SK-N-MC (cell line): ENCODE results near the gene PRPF4.

Source experiments
- DNase-seq: peaks from one replicate; pipeline ENCODE4 v3.0.0-alpha.2; 2011; ENCODE audit warnings: low read depth, low spot score
- H3K27ac ChIP-seq: fragments of 200-600 bp; sonication (generic); 2 replicates; pipeline ENCODE4 v1.5.1; 2016; ENCODE audit warnings: mixed run types
- H3K36me3 ChIP-seq: fragments of 200-600 bp; sonication (generic); 2 replicates; pipeline ENCODE4 v1.6.1; 2017; ENCODE audit warnings: antibody characterized with exemption, low read length, mixed read lengths; ENCODE audit not compliant: insufficient read depth
- H3K4me3 ChIP-seq: fragments of 200-600 bp; sonication (generic); 2 replicates; pipeline ENCODE4 v1.5.1; 2016
- H3K9ac ChIP-seq: fragments of 200-600 bp; sonication (generic); 2 replicates; pipeline ENCODE4 v1.8.0; 2017; ENCODE audit warnings: mixed run types, mixed read lengths; ENCODE audit not compliant: insufficient read length
- H3K9me3 ChIP-seq: fragments of 200-600 bp; sonication (generic); 2 replicates; pipeline ENCODE4 v1.6.1; 2017; ENCODE audit warnings: low read depth, mild to moderate bottlenecking, antibody characterized with exemption, low read length, moderate library complexity, mixed read lengths
- EZH2 ChIP-seq: fragments of 200-600 bp; sonication (generic); IDR thresholded peaks from one replicate; pipeline ENCODE4 v1.6.1; 2017; ENCODE audit warnings: antibody characterized with exemption
- FOXP2 ChIP-seq: optimal IDR thresholded peaks from 2 replicates; pipeline ENCODE3; 2011; ENCODE audit warnings: mild to moderate bottlenecking, moderate library complexity; ENCODE audit not compliant: insufficient read depth; ENCODE audit errors: extremely low read length, control extremely low read depth
- POLR2AphosphoS5 ChIP-seq: IDR thresholded peaks from 2 replicates; pipeline ENCODE4 v1.6.1; 2012; ENCODE audit warnings: mild to moderate bottlenecking, low read depth, low read length, borderline replicate concordance

The PRPF4 gene

GRCh38 chr9:113315231-113315630, 39.8 kb downstream of the PRPF4 start:
- no peaks in the 10 kb centered on the region for H3K9me3 ChIP-seq
- H3K9ac ChIP-seq, result no peak overlapping the region
- H3K27ac ChIP-seq, result no peak overlapping the region
- H3K36me3 ChIP-seq, result no peaks in the 10 kb centered on the region
- no peak overlapping the region for H3K4me3 ChIP-seq
- no peak for DNase-seq
- no peak for TF ChIP-seq FOXP2
- no peak for TF ChIP-seq EZH2

- DNase-seq, result no peak
- no peak overlapping the region for H3K4me3 ChIP-seq
- TF ChIP-seq POLR2AphosphoS5 (no peak), FOXP2 (no peak), EZH2 (no peak)
- H3K27ac ChIP-seq, result no peak overlapping the region
- H3K9ac ChIP-seq, result no peak overlapping the region
- H3K36me3 ChIP-seq, result no peaks in the 10 kb centered on the region
- H3K9me3 ChIP-seq, result no peaks in the 10 kb centered on the region
Measured at GRCh38 chr9:113316030-113316429, 40.6 kb downstream of the PRPF4 start.

GRCh38 chr9:113317777-113318176, 42.3 kb downstream of the PRPF4 start:
- no peaks in the 10 kb centered on the region for H3K36me3 ChIP-seq

GRCh38 chr9:113319054-113319453, 43.6 kb downstream of the PRPF4 start:
- H3K9me3 ChIP-seq, result no peaks in the 10 kb centered on the region
- H3K4me3 ChIP-seq, result no peak overlapping the region
- no peaks in the 10 kb centered on the region for H3K36me3 ChIP-seq
- TF ChIP-seq POLR2AphosphoS5 (no peak), EZH2 (no peak), FOXP2 (no peak)
- DNase-seq, result no peak
- no peak overlapping the region for H3K27ac ChIP-seq
- no peak overlapping the region for H3K9ac ChIP-seq

More at GRCh38 chr9:113317777-113318176, 42.3 kb downstream of the PRPF4 start:
- TF ChIP-seq FOXP2 (no peak), EZH2 (no peak), POLR2AphosphoS5 (no peak)
- H3K4me3 ChIP-seq, result no peak overlapping the region
- no peaks in the 10 kb centered on the region for H3K9me3 ChIP-seq
- H3K9ac ChIP-seq, result no peak overlapping the region
- H3K27ac ChIP-seq, result no peak overlapping the region
- no peak for DNase-seq

GRCh38 chr9:113320051-113320450, 44.6 kb downstream of the PRPF4 start:
- no peak overlapping the region for H3K9ac ChIP-seq
- H3K9me3 ChIP-seq, result no peaks in the 10 kb centered on the region
- H3K4me3 ChIP-seq, result no peak overlapping the region
- H3K36me3 ChIP-seq, result no peaks in the 10 kb centered on the region
- no peak for DNase-seq
- no peak overlapping the region for H3K27ac ChIP-seq
- TF ChIP-seq POLR2AphosphoS5 (no peak), FOXP2 (no peak), EZH2 (no peak)

- no peak overlapping the region for H3K27ac ChIP-seq
- H3K9me3 ChIP-seq, result no peaks in the 10 kb centered on the region
- no peaks in the 10 kb centered on the region for H3K36me3 ChIP-seq
- no peak overlapping the region for H3K4me3 ChIP-seq
- DNase-seq, result no peak
- no peak for TF ChIP-seq FOXP2
- no peak for TF ChIP-seq POLR2AphosphoS5
- TF ChIP-seq EZH2, result no peak
- no peak overlapping the region for H3K9ac ChIP-seq
Measured at GRCh38 chr9:113322671-113323070, 47.2 kb downstream of the PRPF4 start.

- Histone ChIP-seq H3K9me3 (no peaks in the 10 kb centered on the region), H3K27ac (no peak overlapping the region), H3K9ac (no peak overlapping the region), H3K4me3 (no peak overlapping the region), H3K36me3 (no peaks in the 10 kb centered on the region)
- DNase-seq, result no peak
- TF ChIP-seq POLR2AphosphoS5 (no peak), FOXP2 (no peak), EZH2 (no peak)
Measured at GRCh38 chr9:113326230-113326629, 50.8 kb downstream of the PRPF4 start.

GRCh38 chr9:113328045-113328782, 52.8 kb downstream of the PRPF4 start:
- Histone ChIP-seq H3K9me3 (no peaks in the 10 kb centered on the region), H3K4me3 (no peak overlapping the region), H3K9ac (no peak overlapping the region), H3K27ac (no peak overlapping the region), H3K36me3 (no peaks in the 10 kb centered on the region)
- DNase-seq, result no peak
- TF ChIP-seq EZH2 (no peak), FOXP2 (no peak), POLR2AphosphoS5 (no peak)

GRCh38 chr9:113331780-113332179, 56.3 kb downstream of the PRPF4 start:
- DNase-seq, result no peak
- TF ChIP-seq POLR2AphosphoS5 (no peak), FOXP2 (no peak), EZH2 (no peak)
- Histone ChIP-seq H3K9ac (no peak overlapping the region), H3K9me3 (no peaks in the 10 kb centered on the region), H3K36me3 (no peaks in the 10 kb centered on the region), H3K4me3 (no peak overlapping the region), H3K27ac (no peak overlapping the region)
